Stimulated activated CD4-positive, alpha-beta T cell treated with anti-CD3 and anti-CD28 coated beads, Interleukin-2, amount 100 ng/mL, for 48 hours (primary cell): ENCODE measurements around the gene POC1A.
A peak's percentile ranks its signal among the peaks of the same experiment; 100 is the strongest.

Experiments used
- DNase-seq, 2 donors: peaks; one replicate each; pipeline ENCODE4 v3.0.0-alpha.2; 2020

The POC1A gene

GRCh38 chr3:52150357-52150756, 3.9 kb downstream of the POC1A start:
- DNase-seq = no peak

GRCh38 chr3:52149726-52150125, 4.5 kb downstream of the POC1A start:
- no peak for DNase-seq

GRCh38 chr3:52149021-52149420, 5.2 kb downstream of the POC1A start:
- no peak for DNase-seq

GRCh38 chr3:52147804-52148203, 6.4 kb downstream of the POC1A start:
- no peak for DNase-seq

GRCh38 chr3:52146811-52147210, 7.4 kb downstream of the POC1A start:
- no peak for DNase-seq

GRCh38 chr3:52146189-52146588, 8.0 kb downstream of the POC1A start:
- DNase-seq = no peak

GRCh38 chr3:52145736-52146110, 8.5 kb downstream of the POC1A start:
- no peak for DNase-seq

GRCh38 chr3:52144796-52145735, 9.2 kb downstream of the POC1A start:
- DNase-seq = no peak

- peak; percentile 79 to 82 for DNase-seq
Observed at GRCh38 chr3:52144034-52144795, 10.0 kb downstream of the POC1A start.

- no peak for DNase-seq
Observed at GRCh38 chr3:52143616-52144015, 10.6 kb downstream of the POC1A start.

- no peak for DNase-seq
Observed at GRCh38 chr3:52143156-52143555, 11.1 kb downstream of the POC1A start.

GRCh38 chr3:52141751-52142150, 12.5 kb downstream of the POC1A start:
- no peak for DNase-seq

- DNase-seq = no peak
Observed at GRCh38 chr3:52140769-52141168, 13.5 kb downstream of the POC1A start.

GRCh38 chr3:52140000-52140399, 14.2 kb downstream of the POC1A start:
- DNase-seq = no peak

GRCh38 chr3:52137311-52137710, 16.9 kb downstream of the POC1A start:
- DNase-seq = no peak

GRCh38 chr3:52136513-52136912, 17.7 kb downstream of the POC1A start:
- no peak for DNase-seq

GRCh38 chr3:52135332-52135731, 18.9 kb downstream of the POC1A start:
- DNase-seq = no peak

GRCh38 chr3:52134761-52135160, 19.5 kb downstream of the POC1A start:
- DNase-seq = no peak

- DNase-seq = no peak
Observed at GRCh38 chr3:52132930-52133329, 21.3 kb downstream of the POC1A start.

- DNase-seq = no peak
Observed at GRCh38 chr3:52132041-52132440, 22.2 kb downstream of the POC1A start.

- DNase-seq = no peak
Observed at GRCh38 chr3:52130966-52131622, 23.1 kb downstream of the POC1A start.

- DNase-seq = no peak
Observed at GRCh38 chr3:52128118-52128683, 26.0 kb downstream of the POC1A start.

GRCh38 chr3:52126500-52126899, 27.7 kb downstream of the POC1A start:
- no peak for DNase-seq
